ELR (cell line): Measurements from ENCODE around the gene PKD2.
"Not testable (repeated sequence)": the region's sequence is repeated elsewhere in the genome, so short reads cannot be mapped to it uniquely, and the experiment has no call there.

Experiments used
- DNase-seq: peaks from one replicate; pipeline ENCODE4 v3.0.0-alpha.2; 2015; ENCODE audit warnings: low read depth

The PKD2 gene

GRCh38 chr4:87986508-87986907 is 20.9 kb upstream of the PKD2 start:
- DNase-seq, result no peak

- no peak for DNase-seq
Observed at GRCh38 chr4:87989765-87990164, 17.7 kb upstream of the PKD2 start.

GRCh38 chr4:87995435-87995834 is 12.0 kb upstream of the PKD2 start:
- DNase-seq, result no peak

- not testable (repeated sequence) for DNase-seq
Observed at GRCh38 chr4:87999191-87999691, 8.2 kb upstream of the PKD2 start.

- no peak for DNase-seq
Observed at GRCh38 chr4:88001871-88002270, 5.6 kb upstream of the PKD2 start.

GRCh38 chr4:88002786-88003185 is 4.6 kb upstream of the PKD2 start:
- DNase-seq, result peak; percentile 34

GRCh38 chr4:88003261-88003660 is 4.2 kb upstream of the PKD2 start:
- DNase-seq, result peak; percentile 29

- no peak for DNase-seq
Observed at GRCh38 chr4:88005076-88005475, 2.4 kb upstream of the PKD2 start.

GRCh38 chr4:88005946-88006345 is 1.5 kb upstream of the PKD2 start:
- DNase-seq, result no peak

GRCh38 chr4:88006956-88007303 is 505 bp upstream of the PKD2 start:
- peak; percentile 25 for DNase-seq

- peak; percentile 75 for DNase-seq
Observed at GRCh38 chr4:88008122-88008742, 797 bp downstream of the PKD2 start.

GRCh38 chr4:88008743-88009171 is 1.3 kb downstream of the PKD2 start:
- DNase-seq, result peak; percentile 39

- peak; percentile 57 for DNase-seq
Observed at GRCh38 chr4:88009871-88010270, 2.4 kb downstream of the PKD2 start.

- peak; percentile 25 for DNase-seq
Observed at GRCh38 chr4:88010966-88011365, 3.5 kb downstream of the PKD2 start.

GRCh38 chr4:88012647-88013046 is 5.2 kb downstream of the PKD2 start:
- no peak for DNase-seq

- DNase-seq, result no peak
Observed at GRCh38 chr4:88014386-88014905, 7.0 kb downstream of the PKD2 start.

- no peak for DNase-seq
Observed at GRCh38 chr4:88015659-88016295, 8.3 kb downstream of the PKD2 start.

GRCh38 chr4:88017516-88018297 is 10.3 kb downstream of the PKD2 start:
- DNase-seq, result peak; percentile 93

GRCh38 chr4:88018466-88018865 is 11.0 kb downstream of the PKD2 start:
- peak; percentile 82 for DNase-seq

GRCh38 chr4:88021824-88022223 is 14.4 kb downstream of the PKD2 start:
- DNase-seq, result no peak

GRCh38 chr4:88022289-88022688 is 14.9 kb downstream of the PKD2 start:
- DNase-seq, result no peak

- DNase-seq, result not testable (repeated sequence)
Observed at GRCh38 chr4:88025868-88026661, 18.6 kb downstream of the PKD2 start.
